Keratinocyte (primary cell): Measurements from ENCODE around the gene ZNFX1. TPM values are rescaled to one million over a fixed set of nuclear protein-coding genes. Genes with fewer than 3 reads are reported as not detected.

ENCODE experiments used
- DNase-seq: peaks from one replicate; pipeline ENCODE4 v3.0.0-alpha.2; 2011; ENCODE audit warnings: low read depth, missing footprints, low spot score
- FAIRE-seq: peaks from 2 replicates; lab custom pipeline; 2011; peaks lifted over from hg19 to GRCh38; lab: Jason Lieb, UNC
- H2AFZ ChIP-seq: 2 replicates; pipeline ENCODE4 v1.6.0; 2012; ENCODE audit warnings: low read length, control low read depth, inconsistent platforms; ENCODE audit not compliant: control insufficient read depth
- H3K27ac ChIP-seq: 2 replicates; pipeline ENCODE4 v1.5.1; 2011; ENCODE audit warnings: low read length; ENCODE audit not compliant: control insufficient read depth, insufficient read depth
- H3K27me3 ChIP-seq: 3 replicates; pipeline ENCODE4 v1.6.0; 2011; ENCODE audit warnings: low read length; ENCODE audit not compliant: control insufficient read depth, insufficient read depth; ENCODE audit errors: extremely low read depth
- H3K36me3 ChIP-seq, 2 experiments: 2 replicates in 1 of 2; 3 replicates in 1 of 2; pipeline ENCODE4 v1.5.1; 2011; ENCODE audit warnings: low read length in 2 of 2, mild to moderate bottlenecking in 1 of 2; ENCODE audit not compliant: control insufficient read depth in 2 of 2, insufficient read depth in 2 of 2; ENCODE audit errors: extremely low read depth in 1 of 2
- H3K4me1 ChIP-seq: 3 replicates; pipeline ENCODE4 v1.5.1; 2011; ENCODE audit warnings: low read length; ENCODE audit not compliant: control insufficient read depth, insufficient read depth; ENCODE audit errors: extremely low read depth
- H3K4me2 ChIP-seq: 3 replicates; pipeline ENCODE4 v1.6.0; 2011; ENCODE audit warnings: low read depth, low read length; ENCODE audit not compliant: control insufficient read depth, insufficient read depth; ENCODE audit errors: extremely low read depth
- H3K4me3 ChIP-seq, 3 experiments: fragments of 200-600 bp in 1 of 3; sonication (generic) in 1 of 3; 2 replicates in 2 of 3; 3 replicates in 1 of 3; pipeline ENCODE4 v1.5.1; 2011 to 2016; ENCODE audit warnings: low read length in 3 of 3, mild to moderate bottlenecking in 3 of 3, control low read depth in 2 of 3, inconsistent platforms in 1 of 3, low read depth in 1 of 3, mixed read lengths in 1 of 3, mixed run types in 1 of 3, moderate library complexity in 1 of 3; ENCODE audit not compliant: control insufficient read depth in 2 of 3, insufficient read depth in 2 of 3; ENCODE audit errors: extremely low read depth in 1 of 3
- H3K79me2 ChIP-seq: 2 replicates; pipeline ENCODE4 v1.6.0; 2012; ENCODE audit warnings: low read length; ENCODE audit not compliant: control insufficient read depth, insufficient read depth
- H3K9ac ChIP-seq: 3 replicates; pipeline ENCODE4 v1.6.0; 2011; ENCODE audit warnings: low read length; ENCODE audit not compliant: control insufficient read depth, insufficient read depth; ENCODE audit errors: extremely low read depth
- H3K9me1 ChIP-seq: 3 replicates; pipeline ENCODE4 v1.6.0; 2011; ENCODE audit warnings: low read length; ENCODE audit not compliant: control insufficient read depth, insufficient read depth; ENCODE audit errors: extremely low read depth
- H3K9me3 ChIP-seq: 2 replicates; pipeline ENCODE4 v1.5.1; 2012; ENCODE audit warnings: low read depth, low read length; ENCODE audit not compliant: control insufficient read depth
- H4K20me1 ChIP-seq: 3 replicates; pipeline ENCODE4 v1.6.0; 2011; ENCODE audit warnings: low read length; ENCODE audit not compliant: control insufficient read depth, insufficient read depth; ENCODE audit errors: extremely low read depth
- EZH2 ChIP-seq: IDR thresholded peaks from one replicate; pipeline ENCODE4 v1.6.1; 2012; ENCODE audit warnings: inconsistent platforms, mild to moderate bottlenecking, low read length, moderate library complexity
- dilution Hi-C: fragments of 300-500 bp; cut with MboI; formaldehyde crosslinking; loops from one replicate; pipeline ENCODE4 v1.7.0; 2020; ENCODE audit warnings: low sequenced_read_pairs; ENCODE audit not compliant: extremely low pct_ligation_motif_present
- polyA plus RNA-seq, 5 experiments: library from polyadenylated mRNA; depleted of rRNA in 3 of 5; stranded (reverse) in 3 of 5; stranded (forward) in 1 of 5; unstranded in 1 of 5; fragments of >200 nt; gene quantifications; 1 replicate in 1 of 5; 2 replicates in 3 of 5; 3 replicates in 1 of 5; pipeline versions ENCODE4 v1.2.1 to v1.2.3, GENCODE V29; 2011 to 2012; ENCODE audit warnings: missing spikeins in 2 of 5, low read depth in 1 of 5, low replicate concordance in 1 of 5
- TF ChIP-seq, protein P1 (sequence below), 3 experiments: IDR thresholded peaks in 1 of 3; conservative IDR thresholded peaks in 1 of 3; optimal IDR thresholded peaks in 1 of 3; 2 replicates in 2 of 3; 3 replicates in 1 of 3; pipeline versions ENCODE3 to v1.5.1; 2011; ENCODE audit warnings: low read length in 3 of 3, mild to moderate bottlenecking in 3 of 3, moderate library complexity in 2 of 3, control low read depth in 1 of 3, inconsistent platforms in 1 of 3; ENCODE audit not compliant: insufficient read depth in 2 of 3; ENCODE audit errors: extremely low read depth in 1 of 3

Gene ZNFX1
- polyA plus RNA-seq, 1 donor (not counting 4 experiments of a cell fraction or from before 2014, with no cell fraction given), result 14.2 TPM

DNA sequence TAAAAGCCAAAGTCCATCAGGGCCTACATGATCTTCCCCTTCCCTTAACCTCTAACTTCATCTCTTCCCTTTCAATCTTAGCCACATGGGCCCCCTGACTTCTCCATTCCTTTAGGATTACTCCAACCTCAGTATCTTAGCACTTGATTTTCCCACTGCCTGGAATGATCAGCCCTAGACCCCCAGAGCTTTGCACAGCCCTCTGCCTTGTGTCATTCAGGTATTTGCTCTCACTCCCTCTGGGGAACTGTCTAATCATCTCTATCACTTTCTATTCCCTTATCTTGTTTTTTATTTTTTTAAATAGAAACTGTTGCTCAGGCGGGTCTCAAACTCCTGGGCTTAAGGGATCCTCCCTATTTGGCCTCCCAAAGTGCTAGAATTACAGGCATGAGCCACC, 13.3 kb upstream of the ZNFX1 start:
- dilution Hi-C loops, result no loop called here
- Histone ChIP-seq H3K9ac (no peak overlapping the region), H3K27ac (no peak overlapping the region), H3K79me2 (peaks cover 15% of the 10 kb centered on the region), H3K9me1 (peaks cover 2% of the 10 kb centered on the region), H4K20me1 (peaks cover 49% of the 10 kb centered on the region), H2AFZ (no peak overlapping the region), H3K4me1 (peaks cover 17% of the 10 kb centered on the region), H3K4me2 (no peak overlapping the region), H3K27me3 (no peaks in the 10 kb centered on the region), H3K4me3 (no peak overlapping the region), H3K36me3 (peaks cover 21 to 45% of the 10 kb centered on the region in 2 experiments), H3K9me3 (peaks cover 7% of the 10 kb centered on the region)
- no peak for TF ChIP-seq EZH2
- TF ChIP-seq, protein P1, sequence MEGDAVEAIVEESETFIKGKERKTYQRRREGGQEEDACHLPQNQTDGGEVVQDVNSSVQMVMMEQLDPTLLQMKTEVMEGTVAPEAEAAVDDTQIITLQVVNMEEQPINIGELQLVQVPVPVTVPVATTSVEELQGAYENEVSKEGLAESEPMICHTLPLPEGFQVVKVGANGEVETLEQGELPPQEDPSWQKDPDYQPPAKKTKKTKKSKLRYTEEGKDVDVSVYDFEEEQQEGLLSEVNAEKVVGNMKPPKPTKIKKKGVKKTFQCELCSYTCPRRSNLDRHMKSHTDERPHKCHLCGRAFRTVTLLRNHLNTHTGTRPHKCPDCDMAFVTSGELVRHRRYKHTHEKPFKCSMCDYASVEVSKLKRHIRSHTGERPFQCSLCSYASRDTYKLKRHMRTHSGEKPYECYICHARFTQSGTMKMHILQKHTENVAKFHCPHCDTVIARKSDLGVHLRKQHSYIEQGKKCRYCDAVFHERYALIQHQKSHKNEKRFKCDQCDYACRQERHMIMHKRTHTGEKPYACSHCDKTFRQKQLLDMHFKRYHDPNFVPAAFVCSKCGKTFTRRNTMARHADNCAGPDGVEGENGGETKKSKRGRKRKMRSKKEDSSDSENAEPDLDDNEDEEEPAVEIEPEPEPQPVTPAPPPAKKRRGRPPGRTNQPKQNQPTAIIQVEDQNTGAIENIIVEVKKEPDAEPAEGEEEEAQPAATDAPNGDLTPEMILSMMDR (optimal IDR thresholded peaks at IDR 0.05 in 1 of 3, IDR thresholded peaks at IDR 0.05 in 1 of 3, conservative IDR thresholded peaks at IDR 0.05 in 1 of 3; ENCODE audit: extremely low read depth in 1 of 3, insufficient read depth in 2 of 3, low read length in 3 of 3), result no peak
- no peak for FAIRE-seq
- no peak for DNase-seq

DNA sequence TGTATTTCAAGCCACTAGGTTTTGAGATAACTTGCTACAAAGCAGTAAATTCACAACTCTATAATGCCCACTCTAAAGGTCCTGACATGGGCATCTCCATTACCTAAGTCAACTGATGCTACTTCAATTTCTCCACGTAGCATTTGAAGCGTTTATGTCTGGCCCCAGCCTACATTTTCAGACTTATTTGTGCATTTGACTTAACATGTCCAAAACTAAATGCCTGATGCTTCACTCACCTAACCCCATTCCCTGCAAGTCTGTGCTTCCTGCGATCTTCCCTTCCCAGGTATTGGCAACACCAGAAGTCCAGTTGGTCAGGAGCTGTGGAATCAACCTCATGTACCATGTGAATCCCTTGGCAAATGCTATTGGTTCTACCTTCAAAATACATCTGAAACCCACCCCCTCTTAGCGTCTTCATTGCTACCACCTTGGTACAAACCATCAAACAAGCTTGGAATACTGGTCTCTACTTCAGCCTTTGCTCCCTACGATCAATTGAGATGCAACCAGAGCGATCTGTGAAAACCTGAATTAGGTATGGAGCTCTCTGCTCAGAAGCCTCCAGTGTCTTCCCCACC, 12.8 kb upstream of the ZNFX1 start:
- no peak for DNase-seq
- dilution Hi-C loops, result no loop called here
- Histone ChIP-seq H4K20me1 (peaks cover 54% of the 10 kb centered on the region), H3K4me2 (no peak overlapping the region), H3K9ac (no peak overlapping the region), H3K36me3 (peaks cover 24 to 50% of the 10 kb centered on the region in 2 experiments), H3K9me3 (peaks cover 7% of the 10 kb centered on the region), H3K4me1 (peaks cover 21% of the 10 kb centered on the region), H3K9me1 (peaks cover 2% of the 10 kb centered on the region), H3K27me3 (no peaks in the 10 kb centered on the region), H2AFZ (no peak overlapping the region), H3K79me2 (peaks cover 20% of the 10 kb centered on the region), H3K4me3 (no peak overlapping the region), H3K27ac (no peak overlapping the region)
- FAIRE-seq, result no peak
- TF ChIP-seq, protein P1 (optimal IDR thresholded peaks at IDR 0.05 in 1 of 3, IDR thresholded peaks at IDR 0.05 in 1 of 3, conservative IDR thresholded peaks at IDR 0.05 in 1 of 3; ENCODE audit: extremely low read depth in 1 of 3, insufficient read depth in 2 of 3, low read length in 3 of 3), result no peak
- no peak for TF ChIP-seq EZH2
